Right atrium auricular region (tissue), 2 donors: Measurements from ENCODE around the gene TRIO. TPM values are rescaled to one million over a fixed set of nuclear protein-coding genes. Genes with fewer than 3 reads are reported as not detected.

Experiments
- DNase-seq: peaks from one replicate; pipeline ENCODE4 v3.0.0-alpha.2; 2019; ENCODE audit warnings: low spot score
- H3K27ac ChIP-seq, 2 donors: fragments of 200-600 bp; sonication (generic); 1 replicate in 1 of 2; 2 replicates in 1 of 2; pipeline ENCODE4 v1.5.1; 2016 to 2019
- H3K27me3 ChIP-seq, 2 donors: fragments of 200-600 bp; sonication (generic); one replicate each; pipeline versions ENCODE4 v1.5.1 to v1.6.0; 2017 to 2019
- H3K36me3 ChIP-seq: fragments of 200-600 bp; sonication (generic); one replicate; pipeline ENCODE4 v1.5.1; 2016
- H3K4me1 ChIP-seq, 2 donors: fragments of 200-600 bp; sonication (generic); one replicate each; pipeline versions ENCODE4 v1.5.1 to v1.6.0; 2017 to 2019
- H3K4me3 ChIP-seq, 2 donors: fragments of 200-600 bp; sonication (generic); 1 replicate in 1 of 2; 2 replicates in 1 of 2; pipeline ENCODE4 v1.5.1; 2017 to 2019; ENCODE audit warnings: mild to moderate bottlenecking in 1 of 2, moderate library complexity in 1 of 2
- H3K9me3 ChIP-seq, 2 donors: fragments of 200-600 bp; sonication (generic); one replicate each; pipeline ENCODE4 v1.5.1; 2019
- CTCF ChIP-seq, 2 donors: fragments of 200-600 bp; sonication (generic); IDR thresholded peaks; one replicate each; pipeline ENCODE4 v1.5.1; 2019; ENCODE audit warnings: antibody characterized with exemption in 2 of 2
- total RNA-seq, 2 donors: library from RNA; depleted of rRNA; stranded (reverse); fragments of >200 nt; gene quantifications; one replicate each; pipeline ENCODE4 v1.1.0, GENCODE V29; 2016

TRIO gene
- total RNA-seq, 2 donors from 2014 or later: 51.6 to 67.0 TPM

GRCh38 chr5:14362491-14362890 is 219.3 kb downstream of the TRIO start:
- DNase-seq: no peak
- no peak for TF ChIP-seq CTCF (IDR thresholded peaks at IDR 0.05)
- Histone ChIP-seq H3K27ac (no peak overlapping the region), H3K9me3 (no peaks in the 10 kb centered on the region), H3K27me3 (no peaks in the 10 kb centered on the region), H3K4me1 (peaks cover 0 to 7% of the 10 kb centered on the region in 2 donors), H3K4me3 (no peak overlapping the region), H3K36me3 (peaks cover 65% of the 10 kb centered on the region)

- Histone ChIP-seq H3K4me3 (no peak overlapping the region), H3K27me3 (no peaks in the 10 kb centered on the region), H3K36me3 (peaks cover 80% of the 10 kb centered on the region), H3K27ac (no peak overlapping the region), H3K9me3 (no peaks in the 10 kb centered on the region), H3K4me1 (no peaks in the 10 kb centered on the region)
- no peak for DNase-seq
- TF ChIP-seq CTCF (IDR thresholded peaks at IDR 0.05): no peak
Observed at GRCh38 chr5:14364096-14364495, 221.0 kb downstream of the TRIO start.

- H3K9me3 ChIP-seq: no peaks in the 10 kb centered on the region
- H3K4me3 ChIP-seq: no peak overlapping the region
- no peak for DNase-seq
- H3K4me1 ChIP-seq: no peaks in the 10 kb centered on the region
- no peaks in the 10 kb centered on the region for H3K27me3 ChIP-seq
- H3K27ac ChIP-seq: no peak overlapping the region
- peak; percentile 26 to 63 for TF ChIP-seq CTCF (IDR thresholded peaks at IDR 0.05)
- peaks cover 80% of the 10 kb centered on the region for H3K36me3 ChIP-seq
Observed at GRCh38 chr5:14364576-14365472, 221.7 kb downstream of the TRIO start.

- no peak for TF ChIP-seq CTCF (IDR thresholded peaks at IDR 0.05)
- Histone ChIP-seq H3K27ac (no peak overlapping the region), H3K9me3 (no peaks in the 10 kb centered on the region), H3K36me3 (peaks cover 80% of the 10 kb centered on the region), H3K27me3 (no peaks in the 10 kb centered on the region), H3K4me3 (no peak overlapping the region), H3K4me1 (no peaks in the 10 kb centered on the region)
- no peak for DNase-seq
Observed at GRCh38 chr5:14365831-14366430, 222.8 kb downstream of the TRIO start.

- Histone ChIP-seq H3K9me3 (no peaks in the 10 kb centered on the region), H3K4me3 (no peak overlapping the region), H3K4me1 (no peaks in the 10 kb centered on the region), H3K27ac (no peak overlapping the region), H3K27me3 (no peaks in the 10 kb centered on the region), H3K36me3 (peaks cover 78% of the 10 kb centered on the region)
- no peak for TF ChIP-seq CTCF (IDR thresholded peaks at IDR 0.05)
- no peak for DNase-seq
Observed at GRCh38 chr5:14366763-14367162, 223.6 kb downstream of the TRIO start.
